PFSK-1 (cell line): ENCODE results near the gene BABAM2.

Experiments
- POLR2AphosphoS5 ChIP-seq: IDR thresholded peaks from 2 replicates; pipeline ENCODE4 v1.6.1; 2012; ENCODE audit warnings: low read depth, mild to moderate bottlenecking, control low read depth, low read length, moderate library complexity
- SIN3A ChIP-seq: IDR thresholded peaks from 2 replicates; pipeline ENCODE4 v1.6.1; 2012; ENCODE audit warnings: mild to moderate bottlenecking, low read length, moderate library complexity, borderline replicate concordance; ENCODE audit not compliant: insufficient read depth
- TAF1 ChIP-seq: IDR thresholded peaks from 2 replicates; pipeline ENCODE4 v1.6.1; 2012; ENCODE audit warnings: low read length, control low read depth, borderline replicate concordance; ENCODE audit not compliant: insufficient read depth
- TF ChIP-seq, protein P1 (sequence below), 2 experiments: IDR thresholded peaks; 2 replicates each; pipeline versions ENCODE4 v1.6.1 to v1.8.0; 2011 to 2012; ENCODE audit warnings: low read depth in 2 of 2, low read length in 2 of 2, control low read depth in 1 of 2, inconsistent platforms in 1 of 2, mild to moderate bottlenecking in 1 of 2, moderate library complexity in 1 of 2; ENCODE audit not compliant: insufficient read depth in 1 of 2

GRCh38 chr2:28155086-28155485 lies 264.6 kb downstream of the BABAM2 start:
- TF ChIP-seq, protein P1, sequence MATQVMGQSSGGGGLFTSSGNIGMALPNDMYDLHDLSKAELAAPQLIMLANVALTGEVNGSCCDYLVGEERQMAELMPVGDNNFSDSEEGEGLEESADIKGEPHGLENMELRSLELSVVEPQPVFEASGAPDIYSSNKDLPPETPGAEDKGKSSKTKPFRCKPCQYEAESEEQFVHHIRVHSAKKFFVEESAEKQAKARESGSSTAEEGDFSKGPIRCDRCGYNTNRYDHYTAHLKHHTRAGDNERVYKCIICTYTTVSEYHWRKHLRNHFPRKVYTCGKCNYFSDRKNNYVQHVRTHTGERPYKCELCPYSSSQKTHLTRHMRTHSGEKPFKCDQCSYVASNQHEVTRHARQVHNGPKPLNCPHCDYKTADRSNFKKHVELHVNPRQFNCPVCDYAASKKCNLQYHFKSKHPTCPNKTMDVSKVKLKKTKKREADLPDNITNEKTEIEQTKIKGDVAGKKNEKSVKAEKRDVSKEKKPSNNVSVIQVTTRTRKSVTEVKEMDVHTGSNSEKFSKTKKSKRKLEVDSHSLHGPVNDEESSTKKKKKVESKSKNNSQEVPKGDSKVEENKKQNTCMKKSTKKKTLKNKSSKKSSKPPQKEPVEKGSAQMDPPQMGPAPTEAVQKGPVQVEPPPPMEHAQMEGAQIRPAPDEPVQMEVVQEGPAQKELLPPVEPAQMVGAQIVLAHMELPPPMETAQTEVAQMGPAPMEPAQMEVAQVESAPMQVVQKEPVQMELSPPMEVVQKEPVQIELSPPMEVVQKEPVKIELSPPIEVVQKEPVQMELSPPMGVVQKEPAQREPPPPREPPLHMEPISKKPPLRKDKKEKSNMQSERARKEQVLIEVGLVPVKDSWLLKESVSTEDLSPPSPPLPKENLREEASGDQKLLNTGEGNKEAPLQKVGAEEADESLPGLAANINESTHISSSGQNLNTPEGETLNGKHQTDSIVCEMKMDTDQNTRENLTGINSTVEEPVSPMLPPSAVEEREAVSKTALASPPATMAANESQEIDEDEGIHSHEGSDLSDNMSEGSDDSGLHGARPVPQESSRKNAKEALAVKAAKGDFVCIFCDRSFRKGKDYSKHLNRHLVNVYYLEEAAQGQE (IDR thresholded peaks at IDR 0.05; ENCODE audit: insufficient read depth in 1 of 2, low read depth in 2 of 2, low read length in 2 of 2), result no peak
- TF ChIP-seq SIN3A, result no peak
- TF ChIP-seq POLR2AphosphoS5, result no peak
- no peak for TF ChIP-seq TAF1
